NCI-H128 (cell line): ENCODE results near the gene FAM170B.

Experiments
- DNase-seq: peaks from one replicate; lab custom pipeline; 2025; ENCODE audit not compliant: unreplicated experiment; lab: John Stamatoyannopoulos, UW

The FAM170B gene

DNA sequence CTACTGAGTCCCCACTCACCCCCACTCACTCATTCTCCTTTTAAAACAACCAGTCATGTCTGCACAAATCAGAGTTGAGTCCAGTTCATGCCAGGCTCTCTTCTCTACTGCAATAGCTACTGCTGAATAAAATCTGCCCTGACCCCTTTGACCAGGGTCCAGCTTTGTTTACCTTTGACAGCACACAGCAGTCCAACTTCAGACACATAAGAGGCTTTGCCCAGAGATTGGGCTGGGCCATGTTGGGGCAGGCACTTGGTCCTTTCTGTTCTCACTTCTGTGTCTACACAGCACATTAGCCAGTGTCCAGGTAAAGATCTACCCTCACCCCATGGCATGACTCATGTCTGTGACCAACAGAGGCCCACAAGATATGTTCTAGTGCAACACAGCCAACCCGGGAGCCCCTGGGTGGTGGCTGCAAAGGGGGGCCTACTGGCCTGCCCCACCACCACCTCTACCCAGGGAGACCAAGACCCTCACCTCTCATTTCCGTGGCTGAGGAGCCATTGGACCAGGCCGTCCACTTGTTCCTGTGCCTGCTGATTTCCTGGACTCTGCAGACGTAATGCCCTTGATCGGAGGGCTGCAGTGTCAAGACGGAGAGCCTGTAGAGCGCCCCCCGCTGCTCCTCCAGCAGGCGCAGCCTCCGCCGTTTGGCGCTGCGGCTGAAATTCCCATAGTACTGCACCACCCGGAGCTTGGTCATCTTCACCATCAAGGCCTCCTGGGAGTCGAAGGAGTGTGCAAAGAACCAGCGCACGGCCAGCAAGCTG lies 26.5 kb downstream of the FAM170B start:
- DNase-seq, result no peak

GRCh38 chr10:49106451-49106850 lies 27.4 kb downstream of the FAM170B start:
- DNase-seq, result no peak

- no peak for DNase-seq
These were observed 28.7 kb downstream of the FAM170B start for GRCh38 chr10:49105076-49105475.

- DNase-seq, result no peak
These were observed 29.5 kb downstream of the FAM170B start for GRCh38 chr10:49104323-49104722.

- DNase-seq, result no peak
These were observed 30.1 kb downstream of the FAM170B start for GRCh38 chr10:49103761-49104160.

DNA sequence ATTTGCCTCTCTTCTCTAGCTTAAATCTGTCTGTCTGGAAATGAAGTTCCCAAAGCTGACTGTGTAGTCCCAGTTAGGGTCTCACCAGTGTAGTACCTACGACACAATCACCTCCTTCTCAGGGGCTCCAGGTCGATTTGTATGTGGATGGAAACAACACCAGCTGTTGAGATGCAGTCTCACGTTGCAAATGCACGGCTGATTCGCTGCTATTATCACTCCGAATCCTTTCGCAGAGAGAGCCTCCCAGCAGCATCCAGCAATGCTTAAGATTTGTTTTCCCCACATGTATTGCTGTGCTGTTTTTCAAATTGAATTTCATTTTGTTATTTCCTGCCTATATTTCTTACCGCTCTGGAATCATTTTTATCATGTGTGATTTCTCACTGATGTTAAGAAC lies 34.8 kb downstream of the FAM170B start:
- no peak for DNase-seq

GRCh38 chr10:49096890-49097445 lies 36.9 kb downstream of the FAM170B start:
- DNase-seq, result no peak

DNA sequence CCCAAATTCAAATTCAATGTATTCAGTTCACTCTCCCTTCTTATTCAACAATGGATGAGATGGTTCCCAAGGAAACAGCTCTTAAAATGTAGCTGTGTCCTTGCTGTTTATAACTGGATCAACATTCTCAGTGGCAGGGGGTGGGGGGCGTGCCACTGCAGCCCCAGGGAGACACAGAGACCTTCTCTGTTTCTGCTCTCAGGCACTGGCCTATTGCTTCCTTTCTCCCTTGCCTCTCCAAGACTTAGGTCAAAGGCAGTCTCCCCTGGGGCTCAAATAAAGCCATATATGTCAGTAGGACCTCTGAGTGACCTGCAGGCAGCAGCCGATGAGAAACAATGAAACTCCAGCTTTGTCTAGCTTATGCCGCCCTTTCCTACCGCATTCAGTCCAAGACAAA lies 39.2 kb downstream of the FAM170B start:
- DNase-seq, result no peak

DNA sequence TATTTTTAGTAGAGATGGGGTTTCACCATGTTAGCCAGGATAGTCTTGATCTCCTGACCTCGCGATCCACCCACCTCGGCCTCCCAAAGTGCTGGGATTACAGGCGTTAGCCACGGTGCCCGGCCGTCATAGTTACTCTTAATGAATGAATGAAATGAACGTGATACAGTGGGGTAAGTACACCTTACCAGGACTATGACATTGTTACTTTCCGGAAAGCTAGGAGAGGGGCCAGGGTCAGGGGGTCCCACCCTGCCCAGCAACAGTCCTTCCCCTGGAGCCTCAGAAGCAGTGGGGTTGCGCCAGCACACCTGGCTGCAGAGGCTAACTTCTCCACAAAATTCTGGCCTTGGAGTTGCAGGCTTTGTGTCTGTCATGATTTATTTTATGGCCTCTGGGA lies 39.9 kb downstream of the FAM170B start:
- DNase-seq, result no peak

- DNase-seq, result no peak
These were observed 41.3 kb downstream of the FAM170B start for GRCh38 chr10:49092477-49092876.

- DNase-seq, result no peak
These were observed 42.2 kb downstream of the FAM170B start for GRCh38 chr10:49091450-49092210.

DNA sequence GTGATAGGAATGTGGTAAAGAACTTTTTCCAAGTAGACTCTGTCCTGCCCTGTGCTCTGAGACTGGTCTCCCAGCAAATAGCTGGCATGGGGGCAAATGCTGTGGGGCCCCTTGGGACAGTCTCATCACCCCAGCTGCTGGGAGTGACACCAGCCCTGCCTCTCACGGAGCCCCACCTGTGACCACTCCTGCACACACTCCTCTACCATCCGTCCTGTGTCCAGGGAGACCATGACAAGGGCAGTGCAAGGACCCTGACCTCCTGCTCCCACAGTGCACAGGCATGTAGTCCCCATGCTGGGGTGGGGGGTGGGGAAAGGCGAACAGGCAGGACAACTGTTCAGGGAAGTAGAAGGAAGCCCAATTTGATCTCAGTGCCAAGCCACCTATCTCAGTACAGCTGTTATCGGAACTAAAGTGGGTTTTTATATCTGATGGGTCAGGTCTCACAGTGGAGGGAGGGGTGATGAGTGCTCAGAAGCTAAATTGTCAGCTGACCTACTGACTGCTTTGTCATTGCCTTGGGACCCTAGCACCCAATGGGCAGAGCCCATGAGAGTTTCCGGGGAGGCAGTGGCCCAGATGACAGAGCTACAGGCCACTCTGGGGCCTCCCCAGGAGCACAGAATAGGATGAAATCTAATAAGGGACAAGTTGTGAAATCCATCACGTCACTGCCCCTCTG lies 43.0 kb downstream of the FAM170B start:
- DNase-seq, result no peak

GRCh38 chr10:49090189-49090575 lies 43.6 kb downstream of the FAM170B start:
- DNase-seq, result no peak

- DNase-seq, result no peak
These were observed 44.1 kb downstream of the FAM170B start for GRCh38 chr10:49089557-49090188.

- DNase-seq, result no peak
These were observed 44.7 kb downstream of the FAM170B start for GRCh38 chr10:49089152-49089551.

GRCh38 chr10:49086889-49087288 lies 46.9 kb downstream of the FAM170B start:
- no peak for DNase-seq

DNA sequence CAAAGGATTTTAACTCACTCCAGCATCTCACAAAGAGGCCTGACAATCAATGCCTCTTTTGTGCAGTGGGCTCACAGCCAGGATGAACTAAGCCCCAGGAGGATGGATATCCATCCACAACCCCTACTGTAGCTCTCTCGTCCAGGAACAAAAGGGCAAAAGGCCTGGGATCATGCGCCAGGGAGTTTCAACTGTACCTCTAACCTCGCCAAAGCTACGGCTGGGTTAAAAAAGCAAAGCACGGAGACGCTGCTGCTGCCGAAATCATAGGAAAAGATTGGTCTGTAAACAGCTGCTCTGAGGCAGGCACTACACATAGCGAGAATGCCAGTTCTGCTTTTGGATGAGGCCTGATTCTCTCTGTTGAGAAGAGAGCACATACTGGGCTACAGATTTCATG lies 50.6 kb downstream of the FAM170B start:
- DNase-seq, result no peak

DNA sequence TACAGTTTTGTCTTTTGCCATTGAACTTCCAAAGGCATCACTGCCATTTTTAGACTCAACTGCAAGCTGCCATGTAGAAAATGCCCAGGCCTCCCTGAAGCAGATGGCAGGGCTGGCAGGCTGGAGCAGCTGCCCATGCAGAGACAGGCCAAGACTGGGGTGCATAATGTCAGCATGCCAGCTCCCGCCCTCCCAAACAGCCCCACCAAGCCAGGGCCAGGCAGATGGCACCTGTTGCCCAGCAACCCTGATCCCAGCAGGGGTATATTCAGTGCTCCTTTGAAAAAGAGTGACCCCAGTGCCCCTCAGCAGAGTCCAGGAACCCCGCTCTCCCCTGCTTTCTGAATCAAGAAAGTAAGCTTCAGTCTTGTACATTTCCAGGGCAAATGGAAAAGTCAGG lies 51.1 kb downstream of the FAM170B start:
- DNase-seq, result no peak

DNA sequence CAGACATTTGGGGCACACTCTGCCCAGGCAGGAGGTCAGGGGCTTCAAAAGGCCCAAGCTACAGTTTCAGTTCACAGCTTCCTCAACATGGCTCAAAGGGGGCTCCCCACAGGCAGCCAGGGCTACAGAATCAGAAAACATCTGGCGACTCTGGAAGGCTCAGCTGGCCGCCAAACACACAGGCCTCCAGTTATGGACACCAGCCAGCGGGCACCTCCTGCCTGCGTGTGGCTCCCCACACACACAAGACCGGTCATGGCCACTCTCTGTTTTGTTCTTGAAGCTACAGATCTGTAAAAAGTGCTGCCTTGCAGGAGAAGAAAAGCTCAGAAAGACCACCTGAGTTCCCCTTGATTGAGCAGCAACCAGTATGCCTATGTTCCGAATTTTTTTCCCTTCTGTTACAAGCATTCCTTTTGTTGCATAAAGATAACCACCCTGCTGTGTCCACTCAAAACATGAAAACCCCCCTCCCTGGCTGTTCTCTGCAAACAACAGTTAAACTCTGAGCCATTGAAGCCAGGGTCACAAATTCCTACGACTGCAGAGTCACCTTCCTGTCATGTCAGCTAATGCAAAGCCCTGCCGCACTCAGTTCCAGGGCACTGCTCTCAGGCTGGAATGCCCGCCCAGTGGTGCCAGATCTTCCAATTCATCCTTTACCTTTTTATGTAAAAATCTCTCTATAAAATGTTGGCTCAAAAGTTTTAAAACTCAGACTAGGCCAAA lies 52.1 kb downstream of the FAM170B start:
- DNase-seq, result no peak
